Measurements from ENCODE around the gene EIF3A. TPM values are rescaled to one million over a fixed set of nuclear protein-coding genes. Genes with fewer than 3 reads are reported as not detected.

The EIF3A gene, protein sequence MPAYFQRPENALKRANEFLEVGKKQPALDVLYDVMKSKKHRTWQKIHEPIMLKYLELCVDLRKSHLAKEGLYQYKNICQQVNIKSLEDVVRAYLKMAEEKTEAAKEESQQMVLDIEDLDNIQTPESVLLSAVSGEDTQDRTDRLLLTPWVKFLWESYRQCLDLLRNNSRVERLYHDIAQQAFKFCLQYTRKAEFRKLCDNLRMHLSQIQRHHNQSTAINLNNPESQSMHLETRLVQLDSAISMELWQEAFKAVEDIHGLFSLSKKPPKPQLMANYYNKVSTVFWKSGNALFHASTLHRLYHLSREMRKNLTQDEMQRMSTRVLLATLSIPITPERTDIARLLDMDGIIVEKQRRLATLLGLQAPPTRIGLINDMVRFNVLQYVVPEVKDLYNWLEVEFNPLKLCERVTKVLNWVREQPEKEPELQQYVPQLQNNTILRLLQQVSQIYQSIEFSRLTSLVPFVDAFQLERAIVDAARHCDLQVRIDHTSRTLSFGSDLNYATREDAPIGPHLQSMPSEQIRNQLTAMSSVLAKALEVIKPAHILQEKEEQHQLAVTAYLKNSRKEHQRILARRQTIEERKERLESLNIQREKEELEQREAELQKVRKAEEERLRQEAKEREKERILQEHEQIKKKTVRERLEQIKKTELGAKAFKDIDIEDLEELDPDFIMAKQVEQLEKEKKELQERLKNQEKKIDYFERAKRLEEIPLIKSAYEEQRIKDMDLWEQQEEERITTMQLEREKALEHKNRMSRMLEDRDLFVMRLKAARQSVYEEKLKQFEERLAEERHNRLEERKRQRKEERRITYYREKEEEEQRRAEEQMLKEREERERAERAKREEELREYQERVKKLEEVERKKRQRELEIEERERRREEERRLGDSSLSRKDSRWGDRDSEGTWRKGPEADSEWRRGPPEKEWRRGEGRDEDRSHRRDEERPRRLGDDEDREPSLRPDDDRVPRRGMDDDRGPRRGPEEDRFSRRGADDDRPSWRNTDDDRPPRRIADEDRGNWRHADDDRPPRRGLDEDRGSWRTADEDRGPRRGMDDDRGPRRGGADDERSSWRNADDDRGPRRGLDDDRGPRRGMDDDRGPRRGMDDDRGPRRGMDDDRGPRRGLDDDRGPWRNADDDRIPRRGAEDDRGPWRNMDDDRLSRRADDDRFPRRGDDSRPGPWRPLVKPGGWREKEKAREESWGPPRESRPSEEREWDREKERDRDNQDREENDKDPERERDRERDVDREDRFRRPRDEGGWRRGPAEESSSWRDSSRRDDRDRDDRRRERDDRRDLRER (N-terminal part only)
- 89.6 TPM for total RNA-seq (2013)
- polyA plus RNA-seq (10 to 100 TPM; 18.8 to 49.1 (median 24.2) TPM), polyA minus RNA-seq (55.1 and 69.9 TPM in 2 replicates), total RNA-seq (168 to 440 (median 384) reads per million in 11 experiments)

DNA sequence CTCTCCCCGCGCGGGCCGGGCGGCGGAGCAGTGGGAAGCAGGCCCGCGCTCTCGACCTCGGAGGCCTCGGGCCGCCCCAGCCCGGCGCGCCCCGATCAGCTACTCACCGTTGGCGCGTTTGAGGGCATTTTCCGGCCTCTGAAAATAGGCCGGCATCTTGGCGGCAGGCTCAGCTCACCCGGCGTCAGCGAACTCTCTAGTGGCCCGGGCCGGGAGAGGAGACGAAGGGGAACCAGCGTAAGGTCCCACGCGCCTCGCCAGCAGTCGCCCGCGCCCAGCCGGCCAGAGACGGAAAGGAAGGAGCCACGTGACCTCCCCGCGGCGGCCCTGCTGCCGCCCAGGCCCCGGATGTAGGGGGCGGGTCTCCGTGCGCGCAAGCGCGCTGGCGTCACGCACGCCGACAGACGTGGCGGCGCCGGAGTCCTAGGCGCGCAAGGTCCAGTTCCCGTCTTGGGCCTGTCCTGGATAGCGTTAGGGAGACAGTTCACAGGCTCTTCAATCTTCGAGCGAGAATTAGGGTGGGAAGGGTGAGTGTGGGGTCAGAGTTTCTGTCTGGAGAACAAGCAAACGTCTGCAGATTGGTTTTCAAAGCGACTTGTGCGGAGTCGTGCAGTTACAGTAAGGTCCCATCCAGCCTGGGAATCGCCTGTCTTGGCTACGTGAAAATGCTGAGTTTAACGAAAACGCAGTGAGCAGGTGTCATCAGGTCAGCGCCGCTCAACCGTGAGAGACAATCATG lies at the start of gene EIF3A:
Gene EIF3A (minus strand): TSS at position 297 of the 739 bp plus-strand sequence. CDS start 141 bp downstream, at position 156.
- intact Hi-C loops (cut with micrococcal nuclease), result loop anchor here (5.0 to 10.0 kb wide), 4 partner anchors 54 to 517 kb away; partner anchors contain the start of genes PRDX3 (in 1 of the 2) and TIAL1 (in 1 of the 2)
- no peaks in the 10 kb centered on the region for H3K27me3 ChIP-seq (ENCODE audit: control insufficient read depth in 2 of 2, insufficient read depth in 2 of 2, low read length in 2 of 2)
- no peaks in the 10 kb centered on the region for H3K36me3 ChIP-seq (replicated peaks in 1 of 2; ENCODE audit: control insufficient read depth in 1 of 2, insufficient read depth in 2 of 2, low read length in 2 of 2)
- TF ChIP-seq, protein P1, sequence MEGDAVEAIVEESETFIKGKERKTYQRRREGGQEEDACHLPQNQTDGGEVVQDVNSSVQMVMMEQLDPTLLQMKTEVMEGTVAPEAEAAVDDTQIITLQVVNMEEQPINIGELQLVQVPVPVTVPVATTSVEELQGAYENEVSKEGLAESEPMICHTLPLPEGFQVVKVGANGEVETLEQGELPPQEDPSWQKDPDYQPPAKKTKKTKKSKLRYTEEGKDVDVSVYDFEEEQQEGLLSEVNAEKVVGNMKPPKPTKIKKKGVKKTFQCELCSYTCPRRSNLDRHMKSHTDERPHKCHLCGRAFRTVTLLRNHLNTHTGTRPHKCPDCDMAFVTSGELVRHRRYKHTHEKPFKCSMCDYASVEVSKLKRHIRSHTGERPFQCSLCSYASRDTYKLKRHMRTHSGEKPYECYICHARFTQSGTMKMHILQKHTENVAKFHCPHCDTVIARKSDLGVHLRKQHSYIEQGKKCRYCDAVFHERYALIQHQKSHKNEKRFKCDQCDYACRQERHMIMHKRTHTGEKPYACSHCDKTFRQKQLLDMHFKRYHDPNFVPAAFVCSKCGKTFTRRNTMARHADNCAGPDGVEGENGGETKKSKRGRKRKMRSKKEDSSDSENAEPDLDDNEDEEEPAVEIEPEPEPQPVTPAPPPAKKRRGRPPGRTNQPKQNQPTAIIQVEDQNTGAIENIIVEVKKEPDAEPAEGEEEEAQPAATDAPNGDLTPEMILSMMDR (IDR thresholded peaks at IDR 0.05), result no peak
- H3K4me2 ChIP-seq (replicated peaks; ENCODE audit: extremely low read depth, low read length, poor library complexity, severe bottlenecking), result peak within 1 kb of the TSS; percentile 85
- peak; percentile 93 to 95 (median 93) for DNase-seq
- H3K9me3 Mint-ChIP-seq, result peaks cover 0 to 8% (median 0%) of the 10 kb centered on the region in 7 donors
- peak within 1 kb of the TSS; percentile 92 to 98 for H3K4me3 Mint-ChIP-seq
- H3K4me1 Mint-ChIP-seq, result peaks cover 51% of the 10 kb centered on the region
- peaks cover 63% of the 10 kb centered on the region for H3K79me2 ChIP-seq (ENCODE audit: insufficient read depth, low read length)
- peak within 1 kb of the TSS; percentile 80 for H2AFZ ChIP-seq (ENCODE audit: insufficient read depth, low read depth, low read length, poor library complexity, severe bottlenecking)
- H4K20me1 ChIP-seq (ENCODE audit: insufficient read depth, low read length), result peaks cover 46% of the 10 kb centered on the region
- H3K36me3 Mint-ChIP-seq, result no peaks in the 10 kb centered on the region
- peaks cover 50 to 63% of the 10 kb centered on the region in 2 donors for H3K4me1 ChIP-seq (ENCODE audit: control insufficient read depth in 1 of 2, insufficient read depth in 2 of 2, low read length in 2 of 2)
- peak within 1 kb of the TSS; percentile 97 to 100 (median 98) for H3K27ac Mint-ChIP-seq
- peak within 1 kb of the TSS; percentile 90 to 99 for H3K27ac ChIP-seq (ENCODE audit: low read depth in 1 of 2, low read length in 2 of 2)
- H3K9ac ChIP-seq (ENCODE audit: insufficient read depth, low read length, poor library complexity, severe bottlenecking), result peak within 1 kb of the TSS; percentile 100
- 0% methylated on average over 74 of the region's 74 CpGs for WGBS (ENCODE audit: insufficient coverage)
- peak within 1 kb of the TSS; percentile 81 to 94 (median 83) for H3K4me3 ChIP-seq (replicated peaks in 1 of 3; ENCODE audit: low read depth in 2 of 3, low read length in 3 of 3)
- H3K27me3 Mint-ChIP-seq (ENCODE audit: low read depth in 3 of 3), result peaks cover 0 to 1% (median 0%) of the 10 kb centered on the region in 3 donors
- no peaks in the 10 kb centered on the region for H3K9me3 ChIP-seq (replicated peaks in 1 of 2; ENCODE audit: control insufficient read depth in 1 of 2, insufficient read depth in 1 of 2, low read length in 2 of 2)
